Nephron (organoid): ENCODE measurements around the gene ADRA1B.
"Not testable (repeated sequence)": the region's sequence is repeated elsewhere in the genome, so short reads cannot be mapped to it uniquely, and the experiment has no call there.

Experiments used
- H3K27ac Mint-ChIP-seq, 3 experiments: 2 replicates each; pipeline ENCODE4 v1.8.0; 2020; ENCODE audit warnings: mixed read lengths in 3 of 3, mild to moderate bottlenecking in 2 of 3, moderate library complexity in 1 of 3
- H3K27me3 Mint-ChIP-seq: 2 replicates; pipeline ENCODE4 v1.8.0; 2021; ENCODE audit warnings: low read depth, mild to moderate bottlenecking, moderate library complexity, mixed read lengths
- H3K36me3 Mint-ChIP-seq: 2 replicates; pipeline ENCODE4 v1.8.0; 2020; ENCODE audit warnings: low read depth, mixed read lengths
- H3K4me1 Mint-ChIP-seq: 2 replicates; pipeline ENCODE4 v1.8.0; 2020; ENCODE audit warnings: mixed read lengths
- H3K4me3 Mint-ChIP-seq, 3 experiments: 2 replicates each; pipeline ENCODE4 v1.8.0; 2020; ENCODE audit warnings: mild to moderate bottlenecking in 3 of 3, mixed read lengths in 3 of 3, moderate library complexity in 2 of 3
- H3K9me3 Mint-ChIP-seq: 2 replicates; pipeline ENCODE4 v1.8.0; 2020; ENCODE audit warnings: mixed read lengths
- CTCF ChIP-seq, 3 experiments: fragments of 200-600 bp; sonication (generic); IDR thresholded peaks; one replicate each; pipeline ENCODE4 v1.5.0; 2021; ENCODE audit warnings: antibody characterized with exemption in 3 of 3; ENCODE audit not compliant: unreplicated experiment in 3 of 3

The ADRA1B gene

DNA sequence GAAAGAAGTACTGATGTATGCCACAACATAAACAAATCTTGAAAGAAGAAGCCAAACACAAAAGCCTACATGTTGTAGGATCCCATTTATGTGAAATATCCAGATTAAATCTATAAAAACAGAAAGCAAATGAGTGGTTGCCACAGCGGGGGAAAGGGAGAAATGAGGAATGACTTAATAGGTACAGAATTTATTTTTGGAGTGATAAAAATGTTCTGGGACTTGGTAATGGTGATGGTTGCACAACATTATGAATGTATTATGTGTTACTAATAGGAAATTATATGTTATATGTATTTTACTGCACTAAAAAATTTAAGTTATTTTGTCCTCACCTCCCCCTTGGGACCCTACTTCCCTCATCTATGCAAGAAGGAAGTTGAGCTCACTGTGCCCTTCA is 76.3 kb downstream of the ADRA1B start:
- peaks cover 4% of the 10 kb centered on the region for H3K4me1 Mint-ChIP-seq
- H3K4me3 Mint-ChIP-seq: no peak overlapping the region
- TF ChIP-seq CTCF (IDR thresholded peaks at IDR 0.05; ENCODE audit: unreplicated experiment in 3 of 3): no peak
- H3K27me3 Mint-ChIP-seq: peaks cover 53% of the 10 kb centered on the region
- peaks cover 10% of the 10 kb centered on the region for H3K9me3 Mint-ChIP-seq
- H3K27ac Mint-ChIP-seq: no peak overlapping the region
- no peaks in the 10 kb centered on the region for H3K36me3 Mint-ChIP-seq

- Mint-ChIP-seq H3K36me3 (no peaks in the 10 kb centered on the region), H3K27ac (no peak overlapping the region), H3K9me3 (peaks cover 7% of the 10 kb centered on the region), H3K27me3 (peaks cover 51% of the 10 kb centered on the region), H3K4me3 (no peak overlapping the region), H3K4me1 (peaks cover 4% of the 10 kb centered on the region)
- TF ChIP-seq CTCF (IDR thresholded peaks at IDR 0.05; ENCODE audit: unreplicated experiment in 3 of 3): no peak
These were observed 76.9 kb downstream of the ADRA1B start for GRCh38 chr5:159993194-159993593.

DNA sequence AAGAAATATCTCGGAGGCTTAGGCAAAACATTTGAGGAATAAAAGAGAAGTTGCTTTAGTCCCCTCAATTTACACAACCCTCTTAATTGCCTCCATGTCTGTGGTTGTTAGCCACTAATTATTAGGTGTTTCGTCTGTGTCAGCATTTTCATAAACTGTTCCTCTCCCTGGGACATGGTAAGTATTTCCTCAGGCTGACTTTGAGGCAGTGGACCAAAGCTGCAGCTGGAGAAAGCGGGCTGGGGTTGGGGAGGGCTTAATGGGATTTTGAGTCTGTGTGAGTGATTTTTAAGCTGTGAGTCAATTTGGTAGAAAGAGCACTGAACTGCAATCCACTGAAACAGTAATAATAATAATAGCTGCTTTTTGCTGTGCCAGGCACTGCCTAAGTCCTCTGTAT is 79.6 kb downstream of the ADRA1B start:
- Mint-ChIP-seq H3K9me3 (peaks cover 7% of the 10 kb centered on the region), H3K27me3 (peaks cover 37% of the 10 kb centered on the region), H3K4me3 (no peak overlapping the region), H3K27ac (peak overlapping the region in 1 of 3 experiments; percentile 45), H3K4me1 (peaks cover 4% of the 10 kb centered on the region), H3K36me3 (no peaks in the 10 kb centered on the region)
- no peak for TF ChIP-seq CTCF (IDR thresholded peaks at IDR 0.05; ENCODE audit: unreplicated experiment in 3 of 3)

- TF ChIP-seq CTCF (IDR thresholded peaks at IDR 0.05; ENCODE audit: unreplicated experiment in 3 of 3): no peak
- H3K9me3 Mint-ChIP-seq: no peaks in the 10 kb centered on the region
- H3K4me3 Mint-ChIP-seq: no peak overlapping the region
- H3K27ac Mint-ChIP-seq: peak overlapping the region in 1 of 3 experiments; percentile 32
- H3K36me3 Mint-ChIP-seq: no peaks in the 10 kb centered on the region
- peaks cover 6% of the 10 kb centered on the region for H3K4me1 Mint-ChIP-seq
- peaks cover 18% of the 10 kb centered on the region for H3K27me3 Mint-ChIP-seq
These were observed 85.2 kb downstream of the ADRA1B start for GRCh38 chr5:160001457-160001856.

- Mint-ChIP-seq H3K36me3 (peaks cover 15% of the 10 kb centered on the region), H3K4me1 (peaks cover 27% of the 10 kb centered on the region), H3K27ac (peak overlapping the region in 2 of 3 experiments; percentile 7 to 68), H3K9me3 (no peaks in the 10 kb centered on the region), H3K27me3 (no peaks in the 10 kb centered on the region), H3K4me3 (no peak overlapping the region)
- no peak for TF ChIP-seq CTCF (IDR thresholded peaks at IDR 0.05; ENCODE audit: unreplicated experiment in 3 of 3)
These were observed 91.2 kb downstream of the ADRA1B start for GRCh38 chr5:160007514-160007913.

- not testable (repeated sequence) for H3K9me3 Mint-ChIP-seq, H3K27me3 Mint-ChIP-seq
- Mint-ChIP-seq H3K36me3 (peaks cover 15% of the 10 kb centered on the region), H3K4me1 (peaks cover 27% of the 10 kb centered on the region), H3K27ac (peak overlapping the region; percentile 81 to 93 (median 93)), H3K4me3 (peak overlapping the region in 1 of 3 experiments; percentile 11)
These were observed 92.2 kb downstream of the ADRA1B start for GRCh38 chr5:160008529-160008876.
